ENCODE data around the gene IGFLR1. TPM values are rescaled to one million over a fixed set of nuclear protein-coding genes. Genes with fewer than 3 reads are reported as not detected.

The IGFLR1 gene, protein sequence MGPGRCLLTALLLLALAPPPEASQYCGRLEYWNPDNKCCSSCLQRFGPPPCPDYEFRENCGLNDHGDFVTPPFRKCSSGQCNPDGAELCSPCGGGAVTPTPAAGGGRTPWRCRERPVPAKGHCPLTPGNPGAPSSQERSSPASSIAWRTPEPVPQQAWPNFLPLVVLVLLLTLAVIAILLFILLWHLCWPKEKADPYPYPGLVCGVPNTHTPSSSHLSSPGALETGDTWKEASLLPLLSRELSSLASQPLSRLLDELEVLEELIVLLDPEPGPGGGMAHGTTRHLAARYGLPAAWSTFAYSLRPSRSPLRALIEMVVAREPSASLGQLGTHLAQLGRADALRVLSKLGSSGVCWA
- 1.2 and 1.8 TPM in 2 replicates for total RNA-seq

DNA sequence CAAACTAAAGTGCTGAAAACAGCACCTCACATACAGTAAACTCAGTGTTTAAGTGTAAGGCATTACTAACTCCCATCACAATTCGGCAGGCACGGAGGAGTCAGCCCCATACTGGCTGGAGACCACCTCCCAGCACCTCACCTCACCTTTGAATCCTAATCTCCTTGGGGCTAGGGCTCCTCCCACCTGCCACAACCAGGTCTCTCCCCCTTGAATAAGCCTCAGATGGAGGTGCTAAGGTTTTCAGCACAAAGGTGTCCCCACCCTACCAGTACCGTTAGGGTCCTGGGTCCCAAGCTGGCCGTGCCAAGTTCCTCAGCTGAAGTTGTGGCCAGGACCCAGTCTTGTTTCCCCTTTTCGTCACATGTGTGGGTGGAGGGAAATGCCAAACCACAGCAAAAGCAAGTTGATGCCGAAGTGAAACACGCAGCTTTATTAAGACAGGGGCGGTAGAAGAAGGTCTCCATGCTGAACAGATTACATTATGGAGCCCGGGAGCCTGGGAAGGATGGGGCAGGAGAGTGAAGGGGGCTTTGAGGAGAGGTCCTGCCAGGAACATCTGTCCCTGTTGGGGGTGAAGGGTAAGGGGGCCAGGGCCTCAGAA lies at the start of gene IGFLR1:
TSS of gene IGFLR1 (minus strand) at position 332 of the 604 bp plus-strand sequence. CDS start 1,272 bp downstream, outside the sequence.
- no peak for DNase-seq (ENCODE audit: low read depth, low spot score)

DNA sequence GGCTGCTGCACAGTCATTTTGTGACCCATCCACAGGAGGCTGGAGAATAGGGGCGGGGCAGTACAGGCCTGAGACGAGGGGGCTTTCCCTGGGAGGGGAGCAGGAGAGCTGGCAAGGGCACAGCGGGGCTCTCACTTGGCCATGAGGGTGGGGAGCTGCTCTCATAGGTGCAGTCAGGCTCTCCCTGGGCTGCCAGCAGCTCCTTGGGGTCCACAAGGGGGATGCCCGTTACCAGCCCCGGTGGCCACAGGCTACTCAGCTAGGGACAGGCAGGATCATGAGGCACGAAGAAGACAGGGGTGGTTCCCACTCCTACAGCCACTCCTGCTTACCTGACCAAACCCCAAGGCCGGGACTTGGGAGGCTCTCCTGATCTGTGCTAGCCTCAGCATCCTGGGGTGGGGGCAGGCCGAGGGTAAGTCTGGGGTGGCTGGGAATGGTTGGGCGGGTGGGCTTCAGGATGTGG lies 49.6 kb upstream of the IGFLR1 start:
- DNase-seq (ENCODE audit: low read depth, low spot score): no peak

DNA sequence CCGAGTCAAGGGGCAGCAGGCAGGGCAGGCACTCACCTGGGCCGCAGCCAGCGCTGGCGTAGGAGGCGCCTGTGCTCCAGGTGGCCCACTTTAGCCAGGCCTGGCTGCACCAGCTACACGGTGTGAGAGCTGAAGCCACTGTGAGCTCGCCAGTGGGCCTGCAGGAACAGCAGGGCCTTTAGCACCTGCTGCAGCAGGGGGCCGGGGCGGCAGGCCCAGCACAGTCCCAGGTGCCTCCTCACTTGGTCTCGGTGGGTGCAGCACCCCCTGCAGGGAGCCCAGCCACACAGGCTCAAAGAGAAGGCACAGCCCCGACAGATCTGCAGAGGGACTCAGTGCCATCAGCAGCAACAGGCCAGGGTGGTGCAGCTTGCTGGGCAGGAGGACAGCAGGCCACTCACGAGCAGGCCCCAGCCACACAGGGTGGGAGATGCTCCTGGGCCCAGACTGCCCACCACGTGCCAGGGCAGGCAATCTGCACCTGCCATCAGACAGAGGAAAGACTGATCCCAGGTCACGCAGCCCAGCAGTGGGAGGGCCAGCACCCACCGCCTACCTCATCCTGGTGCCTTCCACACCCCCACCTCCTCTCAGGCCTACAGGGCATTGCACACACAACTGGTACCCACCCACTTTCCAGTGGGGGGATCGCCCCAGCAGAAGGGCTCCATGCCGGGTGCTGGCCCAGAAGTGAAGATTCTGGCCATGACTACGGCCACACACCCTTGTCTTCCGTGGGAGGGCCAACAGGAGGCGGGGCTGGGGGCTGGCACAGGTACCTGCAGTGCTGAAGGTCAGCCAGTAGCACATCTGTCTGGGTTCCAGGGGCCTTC lies 48.9 kb upstream of the IGFLR1 start:
- no peak for DNase-seq (ENCODE audit: low read depth, low spot score)

DNA sequence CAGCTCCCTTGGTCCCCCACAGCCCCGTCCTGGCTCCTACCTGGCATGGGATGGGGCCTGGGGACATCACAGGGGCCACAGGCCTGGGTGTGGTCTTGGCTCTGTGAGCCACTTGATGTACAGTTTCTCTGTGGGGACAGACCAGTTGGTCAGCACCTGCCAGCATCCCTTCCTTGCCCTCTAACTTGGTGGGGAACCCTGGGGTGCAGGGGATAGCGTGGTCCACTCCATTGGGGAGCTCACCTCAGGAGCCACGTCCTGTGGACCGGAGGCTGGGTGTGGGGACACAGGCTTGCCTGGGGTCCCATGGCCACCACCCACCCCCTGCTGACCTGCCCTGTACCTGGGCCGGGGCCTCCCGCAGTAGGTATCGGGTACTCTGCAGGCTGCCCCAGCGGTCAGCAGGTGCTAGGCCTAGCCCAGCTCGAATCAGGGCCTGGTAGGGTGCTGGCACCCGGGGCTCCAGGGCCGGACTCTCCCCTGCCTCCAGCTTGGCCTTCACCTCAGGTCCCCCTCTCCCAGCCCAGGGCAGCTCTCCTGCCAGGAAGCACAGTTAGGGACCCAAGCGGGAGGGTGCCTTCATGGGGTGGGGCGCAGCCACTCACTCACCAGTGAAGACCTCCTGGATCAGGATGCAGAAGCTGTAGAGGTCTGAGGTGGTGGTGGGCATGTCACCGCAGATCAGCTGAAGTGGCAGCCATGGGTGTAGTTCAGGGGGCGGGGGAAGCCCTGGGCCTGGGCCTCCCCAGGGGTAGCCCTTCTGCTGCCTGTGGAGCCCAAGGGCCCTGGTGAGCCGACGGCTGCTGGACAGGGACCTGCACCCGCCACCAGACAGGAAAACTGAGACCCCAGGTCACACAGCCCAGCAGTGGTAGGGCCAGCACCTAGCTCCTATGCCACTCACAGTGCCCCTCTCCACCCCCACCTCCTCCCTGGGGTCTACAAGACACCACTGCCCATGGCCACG lies 48.0 kb upstream of the IGFLR1 start:
- no peak for DNase-seq (ENCODE audit: low read depth, low spot score)

DNA sequence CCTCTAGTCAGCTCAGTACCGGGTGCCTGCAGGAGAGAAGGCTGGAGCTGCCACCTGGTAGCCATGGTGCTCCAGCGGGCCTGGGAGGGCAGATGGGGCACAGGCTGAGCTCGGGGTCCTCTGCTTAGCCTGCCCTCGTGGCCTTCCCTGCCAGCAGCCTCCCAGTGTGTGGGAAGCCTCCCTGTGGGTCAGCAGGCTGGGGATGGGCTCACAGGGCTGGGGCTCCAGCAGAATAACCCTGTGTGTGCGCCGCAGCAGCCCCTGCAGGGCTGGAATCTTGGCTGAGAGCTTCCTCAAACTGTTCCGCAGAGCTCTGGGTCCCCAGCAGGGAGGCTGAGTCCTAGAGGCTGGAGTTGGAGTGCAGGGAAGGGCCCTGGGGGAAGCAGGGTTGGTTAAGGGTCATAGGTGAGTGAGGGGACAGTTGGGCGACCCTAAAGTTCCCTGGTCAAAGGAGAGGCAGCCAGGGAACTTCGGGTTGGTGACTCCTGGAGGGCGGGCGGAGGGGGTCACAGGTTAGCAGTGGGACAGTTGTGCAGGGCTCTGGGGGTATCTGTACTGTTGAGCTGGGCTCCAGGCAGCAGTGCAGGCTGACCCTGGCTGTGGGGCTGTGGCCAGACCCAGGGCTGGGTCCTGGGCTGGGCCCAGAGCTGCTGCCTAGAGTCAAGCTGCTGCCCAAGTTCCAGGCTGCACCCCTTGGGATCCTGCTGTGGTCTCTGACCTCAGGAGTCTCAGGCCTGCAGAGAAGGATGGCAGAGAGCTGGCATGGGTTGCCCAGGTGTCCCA lies 47.1 kb upstream of the IGFLR1 start:
- DNase-seq (ENCODE audit: low read depth, low spot score): no peak

DNA sequence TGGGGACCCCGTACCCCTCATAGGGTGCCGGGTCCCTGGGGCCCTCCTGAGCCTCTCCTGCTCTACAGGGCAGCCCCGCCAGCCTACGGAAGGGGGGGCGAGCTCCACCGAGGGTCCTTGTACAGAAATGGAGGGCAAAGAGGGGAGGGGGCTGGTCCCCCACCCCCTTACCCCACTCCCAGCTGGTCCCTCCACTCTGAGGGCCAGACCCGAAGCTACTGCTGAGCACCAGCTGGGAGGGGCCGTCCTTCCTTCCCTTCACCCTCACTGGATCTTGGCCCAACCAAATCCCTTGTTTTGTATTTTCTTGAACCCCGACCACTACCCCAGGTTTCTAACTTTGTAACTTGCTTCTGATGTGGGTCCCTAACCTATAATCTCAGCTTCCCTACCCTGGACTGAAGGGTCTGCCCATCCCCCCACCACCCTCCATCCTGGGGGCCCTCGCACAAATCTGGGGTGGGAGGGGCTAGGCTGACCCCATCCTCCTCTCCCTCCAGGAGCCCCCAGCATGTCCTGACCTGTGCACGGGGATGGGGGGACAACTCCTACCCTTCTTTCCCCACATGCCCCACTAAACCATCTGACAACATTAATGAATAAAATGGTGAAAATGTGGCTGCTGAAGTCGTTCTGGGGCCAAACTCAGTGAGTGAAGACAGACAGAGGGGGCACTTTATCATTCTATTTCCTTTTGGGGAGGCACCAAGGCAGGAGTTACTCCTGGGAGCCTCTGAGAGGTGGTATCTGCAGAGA lies 46.1 kb upstream of the IGFLR1 start:
- no peak for DNase-seq (ENCODE audit: low read depth, low spot score)

DNA sequence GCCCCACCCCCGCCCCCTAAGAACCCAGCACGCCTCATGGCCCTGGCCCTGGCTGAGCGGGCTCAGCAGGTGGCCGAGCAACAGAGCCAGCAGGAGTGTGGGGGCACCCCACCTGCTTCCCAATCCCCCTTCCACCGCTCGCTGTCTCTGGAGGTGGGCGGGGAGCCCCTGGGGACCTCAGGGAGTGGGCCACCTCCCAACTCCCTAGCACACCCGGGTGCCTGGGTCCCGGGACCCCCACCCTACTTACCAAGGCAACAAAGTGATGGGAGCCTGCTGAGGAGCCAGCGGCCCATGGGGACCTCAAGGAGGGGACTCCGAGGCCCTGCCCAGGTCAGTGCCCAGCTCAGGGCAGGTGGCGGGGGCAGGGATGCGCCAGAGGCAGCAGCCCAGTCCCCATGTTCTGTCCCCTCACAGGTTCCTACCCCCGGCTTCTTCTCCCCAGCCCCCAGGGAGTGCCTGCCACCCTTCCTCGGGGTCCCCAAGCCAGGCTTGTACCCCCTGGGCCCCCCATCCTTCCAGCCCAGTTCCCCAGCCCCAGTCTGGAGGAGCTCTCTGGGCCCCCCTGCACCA lies 45.1 kb upstream of the IGFLR1 start:
- DNase-seq (ENCODE audit: low read depth, low spot score): no peak

DNA sequence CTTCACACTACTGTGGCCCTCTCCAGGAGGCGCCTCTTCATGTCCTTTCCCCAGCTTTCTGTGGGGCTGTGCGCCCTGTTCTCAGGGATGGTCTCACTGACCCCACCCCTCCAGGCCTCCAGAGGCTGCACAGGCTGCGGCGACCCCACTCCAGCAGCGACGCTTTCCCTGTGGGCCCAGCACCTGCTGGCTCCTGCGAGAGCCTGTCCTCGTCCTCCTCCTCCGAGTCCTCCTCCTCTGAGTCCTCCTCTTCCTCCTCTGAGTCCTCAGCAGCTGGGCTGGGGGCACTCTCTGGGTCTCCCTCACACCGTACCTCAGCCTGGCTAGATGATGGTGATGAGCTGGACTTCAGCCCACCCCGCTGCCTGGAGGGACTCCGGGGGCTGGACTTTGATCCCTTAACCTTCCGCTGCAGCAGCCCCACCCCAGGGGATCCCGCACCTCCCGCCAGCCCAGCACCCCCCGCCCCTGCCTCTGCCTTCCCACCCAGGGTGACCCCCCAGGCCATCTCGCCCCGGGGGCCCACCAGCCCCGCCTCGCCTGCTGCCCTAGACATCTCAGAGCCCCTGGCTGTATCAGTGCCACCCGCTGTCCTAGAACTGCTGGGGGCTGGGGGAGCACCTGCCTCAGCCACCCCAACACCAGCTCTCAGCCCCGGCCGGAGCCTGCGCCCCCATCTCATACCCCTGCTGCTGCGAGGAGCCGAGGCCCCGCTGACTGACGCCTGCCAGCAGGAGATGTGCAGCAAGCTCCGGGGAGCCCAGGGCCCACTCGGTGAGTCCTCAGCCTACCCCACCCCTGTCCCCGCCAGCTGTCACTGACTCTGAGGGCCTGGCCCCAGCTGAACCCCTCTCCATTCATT lies 44.3 kb upstream of the IGFLR1 start:
- no peak for DNase-seq (ENCODE audit: low read depth, low spot score)

DNA sequence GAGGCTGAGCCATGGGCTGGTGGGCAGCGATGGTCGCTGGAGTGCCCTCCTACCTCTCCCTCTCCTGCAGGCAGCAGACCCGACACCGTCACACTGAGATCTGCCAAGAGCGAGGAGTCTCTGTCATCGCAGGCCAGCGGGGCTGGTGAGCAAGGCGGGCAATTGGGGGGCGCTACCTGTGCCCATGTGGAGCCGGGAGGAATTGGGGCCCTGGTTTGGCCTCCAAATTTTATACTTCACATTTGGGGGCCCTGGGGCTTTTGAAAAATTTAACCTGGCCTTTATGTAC lies 43.0 kb upstream of the IGFLR1 start:
- DNase-seq (ENCODE audit: low read depth, low spot score): no peak

DNA sequence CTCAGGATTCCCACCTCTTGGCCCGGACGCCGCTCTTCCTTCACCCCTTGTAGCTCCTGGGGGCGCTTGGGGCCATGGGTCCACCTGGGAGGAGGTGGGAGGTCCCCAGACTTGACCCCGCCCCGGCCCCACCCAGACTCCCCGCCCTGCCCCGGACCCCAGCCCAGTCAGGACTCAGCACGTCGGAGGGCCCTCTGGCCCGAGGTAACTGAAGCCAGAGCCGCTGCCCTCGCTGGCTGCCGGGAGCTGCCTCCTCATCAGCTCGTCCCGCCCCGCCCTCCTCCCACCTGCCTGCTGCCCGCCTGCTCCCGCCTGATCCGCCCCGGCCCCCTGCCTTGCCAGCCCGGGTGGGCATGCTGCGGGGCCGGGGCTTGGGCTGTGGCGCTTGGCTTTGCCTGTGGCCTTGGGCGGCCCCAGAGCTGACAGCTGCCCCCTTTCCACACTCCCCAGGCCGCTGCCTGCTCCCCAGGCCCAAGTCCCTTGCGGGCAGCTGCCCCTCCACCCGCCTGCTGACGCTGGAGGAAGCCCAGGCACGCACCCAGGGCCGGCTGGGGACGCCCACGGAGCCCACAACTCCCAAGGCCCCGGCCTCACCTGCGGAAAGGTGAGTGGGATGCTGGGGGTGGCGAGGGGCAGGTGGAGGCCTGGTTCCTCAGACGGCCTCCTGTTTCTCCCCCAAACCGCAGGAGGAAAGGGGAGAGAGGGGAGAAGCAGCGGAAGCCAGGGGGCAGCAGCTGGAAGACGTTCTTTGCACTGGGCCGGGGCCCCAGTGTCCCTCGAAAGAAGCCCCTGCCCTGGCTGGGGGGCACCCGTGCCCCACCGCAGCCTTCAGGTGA lies 42.5 kb upstream of the IGFLR1 start:
- DNase-seq (ENCODE audit: low read depth, low spot score): no peak

DNA sequence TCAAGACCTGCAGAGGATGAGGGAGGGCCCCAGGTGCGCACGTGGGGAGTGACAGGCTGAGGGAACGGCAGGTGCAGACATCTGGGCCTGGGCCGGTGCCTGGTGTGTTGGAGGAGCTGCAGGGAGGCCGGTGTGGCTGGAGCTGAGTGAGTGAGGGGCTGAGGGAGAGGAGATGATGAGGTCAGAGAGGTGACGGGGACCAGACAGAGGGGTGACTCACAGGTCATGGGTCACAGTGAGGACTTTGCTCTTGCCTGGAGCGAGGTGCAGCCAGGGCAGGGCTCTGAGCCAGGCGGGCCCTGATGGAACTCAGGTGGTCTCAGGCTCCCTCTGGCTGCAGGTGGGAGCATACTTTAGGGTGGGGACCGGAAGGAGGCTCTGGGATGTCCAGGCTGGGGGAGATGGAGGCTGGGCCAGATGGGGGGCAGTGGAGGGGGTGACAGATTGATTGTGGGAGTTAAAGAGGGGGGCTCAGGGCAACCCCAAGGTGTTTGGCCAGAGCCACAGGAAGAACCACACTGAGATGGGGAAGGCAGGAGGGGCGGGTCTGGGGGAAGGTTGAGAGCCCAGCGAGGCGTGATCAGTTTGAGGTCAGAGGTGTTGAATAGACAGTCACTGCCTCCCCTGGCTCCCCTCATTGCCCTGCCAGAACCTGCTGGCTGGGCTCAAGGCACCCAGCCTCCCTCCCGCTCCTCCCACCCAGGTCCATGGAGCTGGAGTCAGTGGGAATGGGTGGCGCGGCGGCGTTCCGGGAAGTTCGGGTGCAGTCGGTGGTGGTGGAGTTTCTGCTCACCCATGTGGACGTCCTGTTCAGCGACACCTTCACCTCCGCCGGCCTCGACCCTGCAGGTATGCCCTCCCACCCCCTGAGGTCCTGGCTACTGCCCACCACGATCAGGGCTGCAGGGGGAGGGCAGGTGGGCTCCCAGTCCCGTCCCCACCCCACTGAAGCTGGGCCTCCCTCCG lies 41.5 kb upstream of the IGFLR1 start:
- DNase-seq (ENCODE audit: low read depth, low spot score): no peak

DNA sequence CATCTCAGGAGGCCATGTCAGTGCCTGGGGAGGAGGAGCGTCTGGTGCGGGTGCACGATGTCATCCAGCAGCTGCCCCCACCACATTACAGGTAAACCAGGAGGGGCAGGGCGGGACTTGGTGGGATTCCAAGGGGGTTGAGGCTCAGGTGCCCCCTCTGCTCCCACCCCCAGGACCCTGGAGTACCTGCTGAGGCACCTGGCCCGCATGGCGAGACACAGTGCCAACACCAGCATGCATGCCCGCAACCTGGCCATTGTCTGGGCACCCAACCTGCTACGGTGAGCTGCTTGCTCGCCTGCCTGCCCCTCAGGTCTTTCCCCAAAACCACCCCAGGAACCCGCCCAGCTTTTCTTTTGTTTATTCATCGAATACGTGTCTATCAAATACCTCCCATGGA lies 40.3 kb upstream of the IGFLR1 start:
- no peak for DNase-seq (ENCODE audit: low read depth, low spot score)

DNA sequence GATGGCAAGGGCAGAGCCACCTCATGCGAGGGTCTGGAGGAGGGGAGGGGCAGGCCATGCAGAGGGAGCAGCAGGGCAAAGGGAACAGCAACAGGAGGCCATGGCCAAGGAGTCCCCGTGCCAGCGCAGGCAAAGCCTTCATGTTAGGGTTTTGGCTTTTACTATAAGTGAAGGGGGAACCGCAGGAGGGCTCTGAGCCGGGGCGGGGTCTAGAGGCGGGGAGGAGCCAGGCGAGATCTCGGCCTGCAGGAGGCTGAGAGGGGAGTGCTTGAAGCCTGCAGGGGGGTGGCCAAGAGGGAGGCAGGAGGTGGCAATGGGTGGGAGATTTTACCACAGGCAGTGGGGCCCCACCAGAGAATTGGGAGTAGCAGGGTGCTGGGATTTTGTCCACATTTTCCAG lies 39.4 kb upstream of the IGFLR1 start:
- no peak for DNase-seq (ENCODE audit: low read depth, low spot score)

DNA sequence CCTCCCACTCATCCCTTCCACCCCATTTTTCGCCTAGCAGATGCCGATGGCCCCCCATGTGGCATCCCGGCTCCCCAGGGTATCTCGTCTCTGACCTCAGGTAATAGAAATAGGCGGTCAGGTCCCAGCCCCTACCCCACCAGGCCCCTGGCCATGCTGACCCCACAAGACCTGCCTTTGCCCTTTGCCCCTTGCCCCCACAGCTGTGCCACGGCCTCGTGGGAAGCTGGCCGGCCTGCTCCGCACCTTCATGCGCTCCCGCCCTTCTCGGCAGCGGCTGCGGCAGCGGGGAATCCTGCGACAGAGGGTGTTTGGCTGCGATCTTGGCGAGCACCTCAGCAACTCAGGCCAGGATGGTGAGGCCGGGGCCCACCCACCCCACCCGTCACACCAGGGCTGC lies 38.5 kb upstream of the IGFLR1 start:
- no peak for DNase-seq (ENCODE audit: low read depth, low spot score)

DNA sequence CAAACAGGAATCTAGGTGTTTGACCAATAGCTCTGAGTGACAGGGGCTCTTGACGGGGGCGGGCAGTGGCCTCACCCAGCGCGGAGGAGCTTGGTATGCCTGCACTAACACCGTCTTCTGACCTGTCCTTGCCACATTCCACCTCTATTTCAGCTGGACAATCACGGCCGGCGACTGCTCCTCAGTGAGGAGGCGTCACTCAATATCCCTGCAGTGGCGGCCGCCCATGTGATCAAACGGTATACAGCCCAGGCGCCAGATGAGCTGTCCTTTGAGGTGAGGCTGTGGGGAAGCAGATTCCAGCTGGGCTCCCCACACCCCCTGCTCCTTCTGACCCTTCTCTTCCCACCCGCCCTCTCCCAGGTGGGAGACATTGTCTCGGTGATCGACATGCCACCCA lies 37.8 kb upstream of the IGFLR1 start:
- DNase-seq (ENCODE audit: low read depth, low spot score): no peak

DNA sequence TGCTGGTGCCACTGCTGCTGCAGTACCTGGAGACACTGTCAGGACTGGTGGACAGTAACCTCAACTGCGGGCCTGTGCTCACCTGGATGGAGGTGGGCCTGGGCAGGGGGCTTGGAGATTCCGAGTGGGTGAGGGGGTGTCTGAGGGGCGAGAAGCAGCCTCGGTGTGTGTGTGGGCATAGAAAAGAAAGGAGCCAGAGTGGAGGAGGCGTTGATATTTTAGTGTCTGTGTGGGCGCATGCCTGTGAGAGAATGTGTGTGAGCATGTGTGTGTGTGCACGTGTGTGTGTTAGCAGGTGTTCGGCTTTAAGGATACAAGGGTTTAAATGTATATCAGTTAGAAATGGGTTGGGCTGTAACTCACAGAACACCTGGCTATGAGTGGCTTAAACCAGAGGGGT lies 36.8 kb upstream of the IGFLR1 start:
- DNase-seq (ENCODE audit: low read depth, low spot score): no peak
